HG02973 (cell line): ENCODE measurements around the gene TMEM145.
"Not testable (repeated sequence)": the region's sequence is repeated elsewhere in the genome, so short reads cannot be mapped to it uniquely, and the experiment has no call there.

ENCODE experiments used
- ATAC-seq: cut with Tn5 transposase; IDR thresholded peaks from one replicate; pipeline ENCODE4 v1.9.1; 2021; ENCODE audit warnings: moderate library complexity; ENCODE audit not compliant: unreplicated experiment

TMEM145 gene

GRCh38 chr19:42313096-42313839 lies at the start of gene TMEM145:
Gene TMEM145 (plus strand): TSS chr19:42313309. CDS start chr19:42313377, 68 bp downstream.
- no peak for ATAC-seq

- ATAC-seq = not testable (repeated sequence)
Observed at GRCh38 chr19:42266105-42266504, 47.0 kb upstream of the TMEM145 start.

- ATAC-seq = not testable (repeated sequence)
Observed at GRCh38 chr19:42266928-42267603, 46.0 kb upstream of the TMEM145 start.

GRCh38 chr19:42267644-42268141 lies 45.4 kb upstream of the TMEM145 start:
- ATAC-seq = no peak

GRCh38 chr19:42268142-42268703 lies 44.9 kb upstream of the TMEM145 start:
- ATAC-seq = peak; percentile 42

- ATAC-seq = peak; percentile 78
Observed at GRCh38 chr19:42268704-42269477, 44.2 kb upstream of the TMEM145 start, which contains the start of gene CIC. Gene CIC (plus strand): TSS chr19:42269252. CDS start chr19:42271784, 2,532 bp downstream.

GRCh38 chr19:42269478-42270345 lies 43.4 kb upstream of the TMEM145 start:
- no peak for ATAC-seq

GRCh38 chr19:42270346-42271044 lies 42.6 kb upstream of the TMEM145 start:
- no peak for ATAC-seq

- no peak for ATAC-seq
Observed at GRCh38 chr19:42271045-42271419, 42.1 kb upstream of the TMEM145 start.

GRCh38 chr19:42271861-42272534 lies 41.1 kb upstream of the TMEM145 start:
- no peak for ATAC-seq

- ATAC-seq = no peak
Observed at GRCh38 chr19:42272535-42272897, 40.6 kb upstream of the TMEM145 start.

- ATAC-seq = no peak
Observed at GRCh38 chr19:42272989-42273406, 40.1 kb upstream of the TMEM145 start.

- ATAC-seq = no peak
Observed at GRCh38 chr19:42273407-42274064, 39.6 kb upstream of the TMEM145 start.

- no peak for ATAC-seq
Observed at GRCh38 chr19:42274065-42274682, 38.9 kb upstream of the TMEM145 start.

GRCh38 chr19:42275103-42275502 lies 38.0 kb upstream of the TMEM145 start:
- no peak for ATAC-seq

GRCh38 chr19:42275517-42275916 lies 37.6 kb upstream of the TMEM145 start:
- no peak for ATAC-seq

GRCh38 chr19:42276284-42276683 lies 36.8 kb upstream of the TMEM145 start:
- no peak for ATAC-seq

GRCh38 chr19:42276821-42277220 lies 36.3 kb upstream of the TMEM145 start:
- ATAC-seq = no peak
